ACHN (cell line): ENCODE results near the gene SNX14.
"Not testable (repeated sequence)": the region's sequence is repeated elsewhere in the genome, so short reads cannot be mapped to it uniquely, and the experiment has no call there.

Experiments
- DNase-seq: peaks from one replicate; pipeline ENCODE4 v3.0.0-alpha.2; 2015
- in situ Hi-C: cut with HindIII; loops from 2 replicates; pipeline ENCODE4 v1.10.0; 2017; ENCODE audit warnings: low sequenced_read_pairs, low pct_ligation_motif_present, low pct_unique_long_range_greater_than_20kb

SNX14 gene

DNA sequence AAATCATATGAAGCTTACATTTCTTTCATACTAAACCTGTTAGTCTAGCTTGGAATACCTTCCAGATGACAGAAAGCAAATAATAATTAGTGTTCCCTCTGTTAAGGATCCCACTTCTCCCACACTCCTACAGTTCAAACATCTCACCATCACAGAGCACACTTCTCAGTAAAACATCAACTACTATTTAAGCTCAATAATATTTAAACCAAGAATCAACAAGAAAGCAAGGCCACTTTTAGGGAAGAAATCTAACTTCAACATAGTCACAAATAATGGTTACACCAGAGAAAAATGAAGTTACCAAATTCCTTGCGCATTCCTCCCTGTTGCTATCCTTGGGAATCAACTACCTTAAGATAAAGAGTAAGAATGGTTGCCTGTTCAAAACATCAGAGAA is 1.6 kb downstream of the SNX14 start:
- no peak for DNase-seq
- in situ Hi-C loops: no loop called here

DNA sequence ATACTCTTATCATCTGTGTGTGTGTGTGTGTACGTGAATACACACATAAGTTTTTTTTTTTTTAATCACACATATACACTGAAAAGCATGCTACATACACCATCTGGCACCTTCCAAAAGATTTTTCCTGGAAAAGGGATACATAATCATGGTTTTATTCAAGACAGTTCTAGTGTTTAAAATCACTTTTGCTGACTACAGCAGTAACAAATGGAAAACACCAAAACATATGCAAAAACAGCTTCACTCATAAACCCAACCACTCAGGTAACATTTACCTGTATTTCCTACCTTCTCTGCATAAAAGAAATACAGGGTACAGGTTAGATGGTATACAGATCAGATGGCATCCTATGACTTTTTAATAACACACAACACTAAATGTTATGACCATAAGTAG is 2.5 kb downstream of the SNX14 start:
- no peak for DNase-seq
- in situ Hi-C loops: no loop called here

DNA sequence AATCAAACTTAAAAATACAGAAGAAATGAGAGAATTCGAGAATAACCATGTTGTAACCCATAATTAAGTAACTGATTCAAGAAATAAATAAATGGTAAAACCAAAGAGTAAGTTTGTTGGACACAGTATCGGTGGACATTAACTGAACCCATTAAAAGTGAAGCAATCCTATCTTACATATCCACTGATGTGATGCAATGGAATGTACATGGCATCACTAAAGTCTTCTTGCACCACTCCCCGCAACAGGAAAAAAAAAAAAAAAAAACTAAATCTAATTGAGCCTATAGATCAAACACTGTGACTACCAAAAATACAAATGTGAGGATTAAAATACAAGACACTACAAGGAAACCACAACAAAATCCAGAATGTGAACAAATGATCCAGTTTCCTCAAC is 7.9 kb downstream of the SNX14 start:
- no peak for DNase-seq
- in situ Hi-C loops: no loop called here

DNA sequence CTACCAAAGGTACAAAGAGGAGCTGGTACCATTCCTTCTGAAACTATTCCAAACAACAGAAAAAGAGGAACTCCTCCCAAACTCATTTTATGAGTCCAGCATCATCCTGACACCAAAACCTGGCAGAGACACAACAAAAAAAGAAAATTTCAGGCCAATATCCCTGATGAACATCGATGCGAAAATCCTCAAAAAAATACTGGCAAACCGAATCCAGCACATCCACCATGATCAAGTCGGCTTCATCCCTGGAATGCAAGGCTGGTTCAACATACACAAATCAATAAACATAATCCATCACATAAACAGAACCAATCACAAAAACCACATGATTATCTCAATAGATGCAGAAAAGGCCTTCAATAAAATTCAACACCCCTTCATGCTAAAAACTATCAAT is 10.8 kb downstream of the SNX14 start:
- in situ Hi-C loops, DNase-seq: not testable (repeated sequence)

DNA sequence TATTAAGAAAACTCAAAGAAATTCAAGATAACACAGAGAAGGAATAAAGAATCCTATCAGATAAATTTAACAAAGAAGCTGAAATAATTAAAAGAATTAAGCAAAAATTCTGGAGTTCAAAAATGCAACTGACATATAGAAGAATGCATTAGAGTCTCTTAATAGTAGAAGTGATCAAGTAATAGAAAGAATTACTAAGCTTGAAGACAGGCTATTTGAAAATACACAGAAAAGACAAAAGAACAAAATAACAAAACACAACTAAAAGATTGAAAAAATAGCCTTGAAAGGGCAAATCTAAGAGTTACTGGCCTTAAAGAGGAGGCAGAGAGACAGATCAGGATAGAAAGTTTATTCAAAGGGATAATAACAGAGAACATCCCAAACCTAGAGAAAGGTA is 12.1 kb downstream of the SNX14 start:
- in situ Hi-C loops: no loop called here

DNA sequence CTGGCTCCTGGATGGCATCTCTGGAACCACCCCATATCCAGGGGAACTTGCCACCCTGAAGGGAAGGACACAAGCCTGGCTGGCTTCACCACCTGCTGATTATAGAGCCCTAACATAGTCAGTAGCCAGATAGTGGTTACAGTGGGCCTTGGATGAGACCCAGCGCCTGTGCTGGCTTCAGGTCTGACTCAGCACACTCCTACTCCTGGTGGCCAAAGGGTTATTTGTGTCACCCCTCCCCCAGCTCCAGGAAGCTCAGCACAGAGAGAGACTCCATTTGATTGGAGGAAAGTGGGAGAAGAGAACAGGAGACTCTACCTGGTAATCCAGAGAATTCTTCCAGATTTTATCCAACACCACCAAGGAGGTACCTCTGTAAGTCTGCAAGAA is 12.8 kb downstream of the SNX14 start:
- in situ Hi-C loops: no loop called here
- peak; percentile 58 for DNase-seq

More for the DNA sequence above, 12.1 kb downstream of the SNX14 start:
- no peak for DNase-seq

DNA sequence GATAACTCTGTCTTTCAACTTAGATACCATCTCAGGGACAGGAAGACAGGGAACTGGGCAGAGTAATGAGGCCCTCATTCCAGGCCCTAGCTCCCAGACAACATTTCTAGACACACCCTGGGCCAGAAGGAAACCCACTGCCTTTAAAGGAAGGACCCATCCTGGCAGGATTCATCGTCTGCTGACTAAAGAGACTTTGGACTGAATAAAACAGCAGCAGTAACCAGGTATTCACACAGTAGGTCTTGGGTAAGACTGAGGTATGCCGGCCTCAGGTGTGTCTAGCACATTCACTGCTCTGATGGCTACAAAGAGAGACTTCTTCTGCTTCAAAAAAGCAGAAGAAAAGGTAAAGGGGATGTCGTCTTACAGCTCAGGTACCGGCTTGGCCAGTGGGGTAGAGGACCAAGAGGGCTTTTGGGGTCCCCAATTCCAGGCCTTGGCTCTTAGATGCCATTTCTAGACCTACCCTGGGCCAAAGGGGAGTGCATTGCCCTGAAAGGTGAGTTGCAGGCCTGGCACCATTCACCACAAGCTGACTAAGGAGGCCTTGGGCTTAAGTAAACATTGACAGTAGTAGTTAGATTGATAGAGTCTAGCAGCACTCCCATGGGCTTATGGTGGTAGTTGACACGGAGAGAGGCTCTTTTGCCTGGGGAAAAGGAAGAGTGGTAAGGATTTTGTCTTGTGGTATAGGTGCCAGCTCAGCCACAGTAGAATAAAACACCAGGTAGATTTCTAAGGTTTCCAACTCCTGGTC is 13.4 kb downstream of the SNX14 start:
- peak; percentile 18 for DNase-seq
- in situ Hi-C loops: no loop called here

DNA sequence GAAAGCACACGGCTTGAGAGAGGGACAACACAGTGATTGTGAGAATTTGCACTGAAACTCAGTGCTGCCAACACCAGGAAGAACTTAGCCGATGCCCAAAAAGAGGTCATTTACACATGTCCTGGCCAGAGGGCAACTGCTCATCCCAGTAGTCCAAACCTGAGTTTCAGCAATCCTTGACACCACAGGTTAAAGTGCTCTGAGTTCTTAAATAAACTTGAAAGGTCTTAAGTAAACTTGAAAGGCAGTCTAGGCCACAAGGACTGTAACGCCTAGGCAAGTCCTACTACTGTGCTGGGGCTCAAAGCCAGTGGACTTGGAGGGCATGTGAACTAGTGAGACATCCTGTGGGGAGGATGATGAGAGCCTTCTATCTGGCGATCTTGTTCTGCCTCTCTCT is 14.1 kb downstream of the SNX14 start:
- in situ Hi-C loops: no loop called here
- DNase-seq: no peak

DNA sequence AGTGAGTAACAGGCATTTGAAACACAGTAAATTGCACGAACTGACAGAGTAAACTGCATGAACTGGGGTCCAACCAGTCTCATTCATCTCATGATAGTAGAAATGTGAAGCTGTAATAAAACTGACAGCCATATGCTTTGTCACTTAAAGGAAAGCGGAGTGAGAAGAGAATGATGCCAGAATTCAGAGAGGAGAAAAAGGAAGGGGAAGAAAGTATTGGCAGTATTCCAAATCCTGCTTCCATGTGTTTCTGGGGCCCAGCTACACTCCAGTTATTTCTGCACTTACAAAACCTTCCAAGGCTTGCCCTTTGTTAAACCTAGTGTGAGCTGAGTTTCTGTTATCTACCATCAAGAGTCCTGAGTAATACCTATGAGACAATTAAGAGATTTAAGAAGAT is 17.2 kb downstream of the SNX14 start:
- DNase-seq: no peak
- in situ Hi-C loops: no loop called here

DNA sequence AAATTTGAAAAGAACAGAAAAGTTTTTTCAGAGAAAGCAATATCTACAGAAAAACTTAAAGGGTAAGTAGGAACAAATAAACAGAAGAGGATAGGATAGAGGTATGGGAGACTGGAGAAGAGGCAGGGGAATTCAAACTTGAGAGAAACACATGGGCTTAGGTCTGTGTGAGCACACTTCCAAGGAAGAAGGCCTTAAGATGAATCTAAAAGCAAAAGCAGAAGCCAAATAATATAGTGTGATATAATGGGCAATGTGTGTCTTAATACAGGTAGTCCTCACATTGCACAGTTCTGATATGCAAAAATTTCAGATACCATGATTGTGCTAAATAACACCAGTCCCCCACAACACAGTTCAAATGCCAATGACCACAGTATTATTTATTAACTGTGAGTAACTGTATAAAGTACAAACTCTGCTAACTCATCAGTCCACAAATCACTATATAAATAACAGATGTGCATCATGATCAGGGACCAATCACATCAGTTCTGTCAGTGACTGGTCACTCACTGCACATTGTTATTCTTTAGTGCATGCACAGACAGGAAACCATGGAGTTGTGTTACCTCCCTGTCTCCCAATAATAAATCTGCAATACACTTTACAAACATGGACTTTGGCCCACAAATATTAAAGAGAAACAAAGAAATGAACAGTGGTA is 18.6 kb downstream of the SNX14 start:
- in situ Hi-C loops: no loop called here
- DNase-seq: peak; percentile 67

DNA sequence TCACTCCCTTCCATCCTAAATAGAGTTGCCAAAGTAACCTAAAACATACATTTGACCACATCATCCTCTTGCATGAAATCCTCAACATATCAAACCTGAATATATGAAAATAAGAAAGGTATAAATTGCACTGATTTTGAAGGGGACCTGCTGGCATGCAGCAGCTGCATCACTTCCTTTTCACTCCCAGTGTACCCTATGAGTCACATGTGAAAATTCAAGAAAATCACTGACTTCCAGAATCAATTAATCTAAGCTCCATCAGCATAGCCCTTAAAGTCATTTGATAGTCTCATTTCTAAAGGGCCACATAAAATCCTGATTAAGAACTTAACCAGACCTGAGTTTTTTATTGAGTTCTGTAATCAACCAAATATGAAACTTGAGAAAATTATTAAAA is 24.3 kb downstream of the SNX14 start:
- in situ Hi-C loops: no loop called here
- DNase-seq: peak; percentile 11

DNA sequence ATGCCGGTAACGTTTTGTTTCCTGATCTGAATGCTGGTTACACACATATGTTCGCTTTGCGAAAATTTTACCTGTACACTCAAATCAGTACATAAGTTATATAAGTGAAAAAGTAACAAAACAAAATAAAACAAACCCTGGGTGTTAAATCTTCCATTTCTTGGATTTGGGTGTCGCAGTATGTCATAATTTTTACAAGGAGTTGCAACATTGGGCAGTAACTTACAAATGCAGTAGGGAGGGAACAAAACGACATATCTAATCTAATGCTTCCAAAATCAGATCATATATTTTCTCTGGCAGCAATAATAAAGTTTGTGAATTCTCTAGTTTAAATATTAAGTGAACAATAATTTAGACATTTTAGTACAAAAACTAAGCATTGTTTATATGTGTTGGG is 25.2 kb downstream of the SNX14 start:
- in situ Hi-C loops: no loop called here
- no peak for DNase-seq

DNA sequence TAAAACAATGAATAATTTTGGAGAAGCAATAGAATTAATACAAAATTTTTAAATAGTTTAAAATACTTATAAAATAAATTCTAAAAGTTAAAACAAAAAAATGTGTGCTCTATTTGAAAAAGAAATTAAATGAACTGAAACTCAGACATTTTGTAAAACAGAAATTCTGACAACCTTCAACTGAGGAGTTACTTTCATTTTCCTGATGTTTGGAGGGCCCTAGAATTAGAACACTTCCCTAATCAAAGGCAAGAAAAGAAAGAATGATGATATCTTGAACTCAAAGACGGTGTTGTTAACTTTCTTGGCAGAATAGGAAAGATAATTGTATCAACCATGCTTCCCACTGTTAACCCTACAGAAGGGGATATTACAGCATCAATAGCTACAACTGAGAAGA is 27.9 kb downstream of the SNX14 start:
- in situ Hi-C loops: no loop called here
- DNase-seq: no peak

DNA sequence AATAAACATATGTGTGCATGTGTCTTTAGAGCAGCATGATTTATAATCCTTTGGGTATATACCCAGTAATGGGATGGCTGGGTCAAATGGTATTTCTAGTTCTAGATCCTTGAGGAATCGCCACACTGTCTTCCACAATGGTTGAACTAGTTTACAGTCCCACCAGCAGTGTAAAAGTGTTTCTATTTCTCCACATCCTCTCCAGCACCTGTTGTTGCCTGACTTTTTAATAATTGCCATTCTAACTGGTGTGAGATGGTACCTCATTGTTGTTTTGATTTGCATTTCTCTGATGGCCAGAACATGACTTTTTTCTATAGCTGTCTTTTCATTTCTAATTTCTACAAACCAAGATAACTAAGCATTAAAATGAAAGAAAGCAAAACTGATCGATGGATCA is 29.4 kb downstream of the SNX14 start:
- in situ Hi-C loops, DNase-seq: not testable (repeated sequence)

DNA sequence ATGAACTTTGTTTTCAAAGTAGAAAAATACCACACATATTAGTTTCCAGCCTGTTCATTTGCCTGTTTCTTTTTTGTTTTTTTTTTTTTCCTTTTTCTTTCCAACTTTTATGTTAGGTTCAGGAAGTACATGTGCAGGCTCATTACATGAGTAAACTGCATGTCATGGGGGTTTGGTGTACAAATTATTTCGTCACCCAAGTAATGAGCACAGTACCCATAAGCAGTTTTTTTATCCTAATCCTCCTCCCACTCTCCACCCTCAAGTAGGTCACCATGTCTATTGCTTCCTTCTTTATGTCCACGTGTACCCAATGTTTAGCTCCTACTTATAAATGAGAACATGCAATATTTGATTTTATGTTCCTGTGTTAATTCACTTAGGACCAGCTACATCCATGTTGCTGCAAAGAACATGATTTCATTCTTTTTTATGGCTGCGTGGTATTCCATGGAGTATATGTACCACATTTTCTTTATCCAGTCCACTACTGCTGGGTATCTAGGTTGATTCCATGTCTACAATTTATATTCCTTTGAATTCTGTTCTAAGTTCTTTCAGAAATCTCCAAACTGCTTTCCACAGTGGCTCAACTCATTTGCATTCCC is 31.8 kb downstream of the SNX14 start:
- in situ Hi-C loops: no loop called here

DNA sequence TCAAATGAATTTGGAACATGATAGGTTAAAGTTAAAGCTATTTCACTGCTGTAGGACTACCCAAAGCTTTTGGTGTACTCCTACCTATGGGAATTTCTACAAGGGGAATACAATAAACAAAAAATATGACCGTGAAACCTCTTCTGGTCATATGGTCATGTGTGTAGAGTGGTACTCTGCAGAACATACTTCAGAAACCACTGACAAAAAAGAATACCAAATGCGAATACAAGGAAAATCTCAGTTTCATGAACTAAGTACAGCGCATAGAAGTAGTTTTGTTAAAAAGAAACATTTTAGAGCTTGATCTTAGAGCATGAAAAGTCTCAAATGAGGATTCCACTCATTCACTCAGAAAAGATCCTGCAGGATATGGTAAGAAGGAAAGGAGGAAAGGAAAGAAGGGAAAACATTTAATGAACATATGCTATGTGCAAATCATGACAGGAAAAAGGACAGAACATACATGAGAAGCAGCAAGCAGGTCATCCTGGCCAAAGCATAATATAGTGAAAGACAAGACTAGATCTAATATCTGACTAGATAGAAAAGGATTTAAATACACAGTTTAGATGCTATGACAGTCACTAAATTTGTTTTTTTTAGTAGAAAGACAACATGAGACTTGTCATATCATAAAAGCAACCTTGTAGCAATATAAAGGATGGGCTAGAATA is 36.5 kb downstream of the SNX14 start:
- DNase-seq: no peak
- in situ Hi-C loops: no loop called here

More for the DNA sequence above, 31.8 kb downstream of the SNX14 start:
- no peak for DNase-seq

DNA sequence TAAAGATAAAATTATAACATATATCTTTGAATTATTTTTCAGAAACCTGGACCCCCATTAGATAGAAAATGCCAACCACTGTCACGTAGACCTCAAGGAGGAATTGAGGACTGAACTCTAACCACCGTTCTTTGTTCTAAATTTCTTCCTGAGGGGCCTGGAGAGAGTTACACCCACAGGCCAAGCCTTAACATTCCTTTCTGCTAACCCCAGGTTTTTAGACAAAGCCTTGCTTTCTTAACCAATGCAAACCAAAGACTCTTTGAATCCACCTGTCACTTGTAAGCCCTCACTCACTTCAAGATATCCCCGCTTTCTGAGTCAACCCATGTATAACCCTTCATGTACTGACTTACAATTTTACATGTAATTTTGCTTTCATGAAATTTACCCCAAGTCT is 41.0 kb downstream of the SNX14 start:
- DNase-seq: no peak
- in situ Hi-C loops: no loop called here

DNA sequence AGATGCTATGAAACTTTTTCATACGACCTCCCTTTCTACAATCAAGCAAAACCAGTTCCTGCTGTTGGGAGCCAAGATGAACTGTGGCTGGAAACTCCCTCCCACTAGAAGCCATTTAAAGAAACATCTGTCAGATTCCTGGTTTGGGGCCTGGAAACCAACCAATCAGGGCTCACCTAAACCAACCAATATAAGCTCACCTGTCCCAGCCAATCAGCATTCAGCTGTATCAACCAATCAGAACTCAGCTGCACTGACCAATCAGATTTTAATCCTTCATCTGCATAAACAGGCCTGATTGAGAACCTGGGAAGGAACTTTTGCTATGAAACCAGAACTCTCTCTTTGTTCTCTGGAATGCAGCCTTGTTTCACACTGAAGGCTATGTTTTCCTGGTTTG is 42.4 kb downstream of the SNX14 start:
- no peak for DNase-seq
- in situ Hi-C loops: no loop called here

DNA sequence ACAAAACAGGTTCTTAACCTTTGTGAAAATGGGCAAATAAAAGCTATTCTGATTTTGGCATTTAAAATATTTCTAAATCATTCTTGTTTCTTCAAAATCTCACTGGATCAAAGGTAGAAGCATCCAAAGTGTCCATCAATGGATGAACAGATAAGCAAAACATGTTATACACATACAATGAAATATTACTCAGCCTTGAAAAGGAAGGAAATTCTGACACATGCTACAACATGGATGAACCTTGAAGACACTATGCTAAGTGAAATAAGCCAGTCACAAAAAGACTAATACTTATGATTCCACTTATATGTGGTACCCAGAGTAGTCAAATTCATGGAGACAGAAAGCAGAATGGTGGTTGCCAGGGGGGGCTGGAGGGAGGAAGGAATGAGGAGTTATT is 45.9 kb downstream of the SNX14 start:
- in situ Hi-C loops: no loop called here
- no peak for DNase-seq
